CD4-positive, alpha-beta T cell treated with Interleukin-21 for 1 hour (primary cell): ENCODE data around the gene TMC1.
A peak's percentile ranks its signal among the peaks of the same experiment; 100 is the strongest.

Source experiments
- DNase-seq: peaks from one replicate; pipeline ENCODE4 v3.0.0-alpha.2; 2020

TMC1 gene

DNA sequence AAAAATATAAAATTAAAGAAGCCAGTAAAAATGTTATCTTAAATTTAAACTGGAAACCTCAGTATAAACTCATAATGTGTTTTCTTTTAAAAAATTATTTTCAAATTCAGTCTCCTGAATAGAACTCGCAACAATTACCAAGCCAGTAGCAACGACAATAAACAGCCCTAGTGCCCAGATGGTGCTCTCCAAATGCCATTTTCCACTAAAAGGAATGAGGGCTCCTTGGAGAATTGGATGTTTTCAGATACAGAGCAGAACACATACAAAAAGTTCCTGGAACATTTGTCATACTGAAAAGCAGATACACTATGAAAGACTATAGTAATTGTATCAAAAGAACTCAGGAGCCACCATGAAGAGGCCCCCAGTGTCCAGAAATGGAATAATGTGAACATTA lies 97.4 kb downstream of the TMC1 start:
- no peak for DNase-seq

DNA sequence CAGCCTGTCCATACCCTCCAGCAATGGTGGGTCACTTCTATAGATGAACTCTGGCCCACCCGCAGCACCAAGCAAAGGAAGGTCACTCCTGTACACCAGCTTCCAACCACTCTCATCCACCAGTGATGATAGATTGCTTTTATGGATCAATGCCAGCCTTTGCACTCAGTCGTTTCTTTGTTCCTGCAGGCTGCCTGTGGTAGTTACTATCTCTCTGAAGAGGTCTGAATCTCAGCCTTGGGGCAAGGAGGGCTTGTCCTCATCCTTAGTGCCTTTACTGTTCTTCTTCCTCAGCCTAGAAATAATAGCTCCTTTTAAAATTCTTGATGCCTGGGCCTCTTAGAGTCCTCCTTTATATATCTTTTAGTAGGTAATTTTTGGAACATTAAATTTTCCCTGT lies 100.8 kb downstream of the TMC1 start:
- DNase-seq, result no peak

DNA sequence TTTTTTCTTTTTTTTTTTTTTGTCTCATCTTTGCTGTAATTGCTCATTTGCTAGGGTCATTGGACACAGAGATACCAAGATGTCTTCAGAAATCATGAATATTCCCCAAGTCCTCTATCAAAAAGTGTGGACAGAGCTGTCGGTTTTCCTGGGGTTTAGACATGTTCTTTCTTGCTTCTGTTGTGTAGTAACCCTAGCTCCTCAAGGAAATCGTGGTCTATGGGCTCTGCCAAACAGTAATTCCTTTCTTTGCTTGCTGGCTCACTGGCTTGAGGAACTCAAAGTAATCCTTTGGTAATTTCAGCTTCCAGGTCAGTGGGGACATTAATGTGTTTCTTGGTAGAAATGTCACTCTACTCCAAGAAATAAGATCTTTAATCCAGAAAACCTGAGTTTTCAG lies 101.7 kb downstream of the TMC1 start:
- DNase-seq, result no peak

DNA sequence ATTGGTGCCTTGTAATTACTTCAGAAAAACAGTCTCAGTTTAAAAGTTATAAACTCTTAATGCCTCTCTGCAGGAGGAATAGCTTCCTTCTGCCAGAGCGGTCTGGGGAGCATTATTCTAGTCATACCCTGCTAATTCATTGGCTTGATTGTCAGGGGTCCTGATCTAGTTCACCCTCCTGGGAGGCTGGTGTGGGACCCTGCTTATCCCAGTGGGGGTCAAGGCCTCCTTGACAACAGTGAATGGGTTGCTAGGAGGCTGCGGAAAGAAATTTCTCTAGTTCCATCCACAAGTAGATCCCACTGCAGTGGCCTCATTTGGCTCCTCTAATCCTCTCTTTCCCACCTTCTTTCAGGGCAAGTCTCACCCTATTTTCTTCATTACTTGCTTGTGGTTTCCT lies 105.7 kb downstream of the TMC1 start:
- no peak for DNase-seq

DNA sequence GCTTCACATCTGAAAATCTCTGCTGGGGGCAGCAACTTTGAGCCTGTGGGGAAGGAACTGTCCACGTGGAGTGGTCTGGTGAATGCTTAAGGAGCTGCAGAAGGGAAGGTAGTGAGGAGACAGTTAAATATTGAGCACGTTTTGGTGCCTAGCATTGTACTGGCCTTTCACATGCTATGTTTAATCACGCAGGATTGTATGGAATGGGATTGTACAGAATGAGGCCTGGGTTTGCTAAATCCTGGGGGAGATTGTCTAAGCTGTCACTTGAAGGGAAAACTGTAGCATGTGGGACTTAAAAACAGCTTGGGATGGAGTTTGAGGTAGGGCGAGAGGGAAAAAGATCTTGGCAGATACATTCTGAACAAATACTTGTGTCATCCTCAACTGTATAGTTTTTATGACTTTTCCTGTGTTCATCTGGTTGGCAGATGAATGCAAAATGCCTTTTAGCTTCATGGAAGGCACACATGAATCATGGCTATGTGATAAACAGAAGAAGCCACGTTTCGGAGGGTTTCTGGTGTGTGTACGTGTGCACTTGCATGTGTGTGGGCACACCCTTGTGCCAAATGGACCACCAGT lies 106.6 kb downstream of the TMC1 start:
- DNase-seq, result no peak

DNA sequence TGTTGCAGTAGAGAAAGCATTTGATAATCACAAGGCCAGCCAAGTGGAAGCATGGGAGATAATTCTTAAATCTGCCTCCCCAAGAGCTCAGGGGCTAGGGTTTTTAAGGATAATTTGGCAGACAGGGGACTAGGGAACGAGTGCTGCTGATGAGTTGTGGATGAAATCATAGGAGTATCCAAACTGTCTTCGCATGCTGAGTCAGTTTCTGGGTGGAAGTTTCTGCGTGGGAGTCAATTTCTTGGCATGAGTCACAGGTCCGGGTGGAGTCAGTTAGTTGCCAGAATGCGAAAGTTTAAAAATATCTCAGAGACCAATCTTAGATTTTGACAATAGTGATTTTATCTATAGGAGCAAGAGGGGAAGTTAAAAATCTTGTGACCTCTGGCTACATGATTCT lies 112.6 kb downstream of the TMC1 start:
- DNase-seq, result no peak

DNA sequence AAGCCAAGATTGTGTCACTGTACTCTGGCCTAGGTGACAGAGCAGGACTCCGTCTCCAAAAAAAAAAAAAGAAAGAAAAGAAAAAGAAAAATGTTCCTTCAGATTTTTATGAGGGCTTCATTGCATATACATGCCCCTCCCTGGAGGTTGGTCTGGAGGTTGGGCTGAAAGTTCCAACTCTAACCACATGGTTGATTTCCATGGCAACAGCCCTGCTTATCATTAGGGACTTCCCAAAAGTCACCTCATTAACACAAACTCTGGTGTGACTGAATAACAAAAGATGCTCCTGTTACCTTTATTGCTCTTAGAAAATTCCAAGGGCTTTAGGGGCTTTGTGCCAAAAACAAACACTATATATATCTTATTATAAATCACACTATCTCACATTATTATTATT lies 113.8 kb downstream of the TMC1 start:
- peak; percentile 26 for DNase-seq

DNA sequence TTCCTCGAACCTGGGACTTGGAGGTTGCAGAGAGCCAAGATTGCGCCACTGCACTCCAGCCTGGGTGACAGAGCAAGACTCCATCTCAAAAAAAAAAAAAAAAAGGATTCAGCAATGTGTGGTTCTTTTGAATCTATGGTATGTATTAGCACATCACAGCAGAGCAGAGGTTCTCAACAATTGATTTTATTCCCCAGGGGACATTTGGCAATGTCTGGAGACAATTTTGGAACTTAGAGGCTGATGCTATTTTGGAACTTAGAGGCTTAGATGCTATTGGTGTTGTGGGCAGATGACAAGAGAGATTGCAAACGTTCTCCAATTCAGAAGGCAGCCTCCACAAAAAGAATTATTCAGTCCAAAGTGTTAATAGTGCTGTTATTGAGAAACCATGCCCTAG lies 115.2 kb downstream of the TMC1 start:
- DNase-seq, result no peak

DNA sequence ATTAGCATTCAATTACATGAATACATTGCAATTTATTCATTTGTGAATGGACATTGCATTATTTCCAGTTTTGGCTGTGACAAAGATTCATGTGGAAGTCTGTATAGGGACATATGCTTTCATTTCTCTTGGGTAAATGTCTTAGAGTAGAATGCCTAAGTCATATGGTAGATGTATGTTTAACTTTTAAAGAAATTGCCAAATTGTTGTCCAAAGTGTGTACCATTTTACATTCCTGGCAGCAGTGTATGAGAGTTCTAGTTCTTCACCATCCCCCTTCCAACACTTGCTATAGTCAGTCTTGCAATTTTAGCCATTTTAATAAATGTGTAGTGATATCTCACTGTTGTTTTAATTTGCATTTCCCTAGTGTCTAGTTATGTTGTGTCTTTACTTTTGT lies 122.2 kb downstream of the TMC1 start:
- DNase-seq, result no peak

DNA sequence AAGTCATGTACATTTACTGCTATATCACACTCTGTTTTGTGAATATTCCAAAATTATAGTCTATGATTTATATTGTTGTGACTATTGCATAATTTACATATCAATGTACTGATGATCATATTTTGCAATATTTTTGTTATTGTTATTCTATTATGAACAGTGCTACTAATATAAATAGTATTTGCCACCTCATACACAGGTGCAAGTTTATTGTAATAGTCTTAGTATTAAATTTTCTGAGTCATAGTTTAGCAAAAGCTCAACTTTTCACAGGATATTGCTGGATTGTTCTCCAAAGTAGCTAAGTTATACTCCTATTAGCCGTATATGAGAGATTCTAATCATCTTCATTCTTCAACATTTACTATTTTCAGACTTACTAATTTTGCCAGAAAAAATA lies 124.7 kb downstream of the TMC1 start:
- DNase-seq, result no peak

DNA sequence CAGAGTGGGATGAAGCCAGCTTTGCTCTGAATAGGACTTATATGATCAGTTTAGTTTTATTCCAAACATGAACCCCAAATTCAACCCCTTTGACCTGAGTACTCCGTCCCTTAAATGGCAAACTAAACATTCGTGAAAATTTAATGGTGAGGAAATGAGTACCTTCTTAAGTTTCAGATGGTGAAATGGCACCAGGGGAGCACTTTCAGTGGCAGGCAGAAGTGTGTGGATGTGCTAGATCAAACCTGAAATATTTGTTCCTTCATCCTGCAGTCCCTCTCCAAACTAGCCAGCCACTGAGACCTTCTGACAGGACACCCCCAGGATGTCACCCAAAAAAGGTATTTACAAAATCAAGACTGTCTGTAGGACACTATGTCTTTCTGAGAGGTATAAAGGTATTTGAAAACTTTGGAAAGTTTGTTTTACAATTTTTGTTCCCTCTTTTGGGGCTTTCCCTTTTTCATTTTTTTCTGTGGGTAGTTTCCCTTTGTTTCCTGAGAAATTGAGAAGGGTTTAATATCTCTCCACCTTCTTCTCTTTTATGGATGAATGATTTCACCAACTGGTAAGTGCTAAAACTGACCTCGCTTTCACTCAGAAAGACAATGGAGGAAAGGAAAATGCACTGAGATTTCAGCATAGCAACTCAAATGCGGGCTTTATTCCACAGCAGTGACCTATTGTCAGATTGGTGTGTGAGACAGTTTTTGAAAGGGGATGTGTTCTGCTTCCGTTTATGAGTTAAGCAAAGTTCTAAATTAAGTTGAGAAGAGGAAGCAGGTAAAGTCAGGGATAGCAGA lies 127.1 kb downstream of the TMC1 start:
- DNase-seq, result no peak

DNA sequence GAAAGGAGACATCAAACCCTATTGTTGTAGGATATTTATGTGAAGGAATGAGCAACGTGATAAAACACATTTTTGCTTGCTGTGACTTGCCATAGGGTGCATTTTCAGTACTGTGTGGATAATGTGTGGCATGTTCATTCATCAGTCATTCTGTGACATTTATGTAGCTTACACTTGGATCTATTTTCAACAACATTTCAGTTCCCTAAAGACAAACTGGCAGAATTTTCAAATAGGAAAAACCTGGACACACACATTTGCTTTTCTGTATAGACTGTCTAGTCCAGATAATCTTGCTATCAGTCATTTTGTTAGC lies 127.7 kb downstream of the TMC1 start:
- no peak for DNase-seq

DNA sequence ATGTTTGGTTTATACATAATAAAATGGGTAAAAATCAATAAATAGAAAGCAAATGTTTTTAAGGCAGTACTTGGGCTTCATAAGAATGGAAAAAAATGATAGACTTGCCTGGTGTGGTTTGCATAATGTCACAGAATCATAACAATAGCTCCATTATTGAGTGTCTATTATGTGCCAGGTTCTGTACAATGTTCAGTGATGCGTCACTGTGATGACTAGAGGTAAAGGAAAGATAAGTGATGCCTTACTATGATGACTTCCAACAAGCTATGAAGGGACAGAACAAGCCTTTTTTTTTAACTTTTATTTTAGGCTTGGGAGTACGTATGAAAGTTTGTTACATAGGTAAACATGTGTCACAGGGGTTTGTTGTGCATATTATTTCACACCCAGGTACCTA lies 128.8 kb downstream of the TMC1 start:
- no peak for DNase-seq

DNA sequence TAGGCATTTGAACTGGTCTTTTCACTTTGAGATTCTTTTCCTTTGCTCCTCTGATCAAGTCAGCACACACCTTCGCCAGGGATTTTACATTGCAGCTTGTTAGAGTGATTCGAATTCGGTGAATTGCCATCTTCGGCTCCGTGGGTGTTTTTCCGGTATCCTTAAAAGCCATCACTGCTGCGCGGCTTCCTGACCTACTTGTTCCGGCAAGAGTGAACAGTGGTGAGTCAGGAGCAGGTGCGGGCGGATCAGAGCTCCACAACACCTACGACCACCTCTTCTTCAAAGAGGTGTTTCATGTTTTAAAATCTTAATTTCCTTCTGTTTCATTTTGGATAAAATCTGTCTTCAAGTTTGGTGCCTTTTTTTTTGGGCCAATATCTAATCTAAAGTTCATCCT lies 134.6 kb downstream of the TMC1 start:
- DNase-seq, result no peak

DNA sequence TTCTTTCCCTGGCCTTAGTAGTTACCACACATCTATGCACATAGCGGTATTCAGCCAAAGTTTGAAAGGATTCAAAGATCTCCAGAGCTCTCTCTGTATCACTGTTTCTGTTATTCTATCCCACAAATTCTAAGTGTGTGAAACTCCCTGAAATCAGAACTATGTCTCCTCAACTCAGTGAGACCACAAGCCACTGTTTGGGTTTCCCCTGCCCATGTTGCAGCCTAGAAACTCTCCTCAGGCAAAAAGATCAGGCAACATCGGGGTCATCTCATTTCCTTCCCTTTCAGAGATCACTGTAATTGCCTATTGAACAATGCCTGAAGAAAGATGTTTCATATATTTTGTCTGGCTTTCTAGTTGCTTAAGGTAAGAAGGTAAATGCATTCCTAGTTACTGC lies 135.6 kb downstream of the TMC1 start:
- DNase-seq, result no peak

DNA sequence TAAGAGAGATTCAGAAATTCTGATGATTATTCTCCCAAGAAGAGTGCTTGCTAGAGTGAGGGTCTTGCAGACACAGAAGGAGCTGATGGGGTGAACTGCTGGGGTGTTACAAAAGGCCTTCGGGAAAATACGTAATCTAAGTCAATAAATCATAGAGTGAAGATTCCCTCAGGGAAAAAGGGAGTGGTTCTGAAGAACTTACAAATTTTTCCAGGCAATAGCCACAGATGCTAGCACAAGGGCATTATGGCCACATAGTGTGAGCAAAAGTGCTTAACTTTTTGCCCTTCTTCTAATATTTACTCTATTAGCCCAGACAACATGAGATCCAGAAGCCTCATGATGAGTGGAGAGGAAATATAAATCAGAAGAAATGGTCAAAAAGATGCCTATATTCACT lies 137.3 kb downstream of the TMC1 start:
- no peak for DNase-seq

DNA sequence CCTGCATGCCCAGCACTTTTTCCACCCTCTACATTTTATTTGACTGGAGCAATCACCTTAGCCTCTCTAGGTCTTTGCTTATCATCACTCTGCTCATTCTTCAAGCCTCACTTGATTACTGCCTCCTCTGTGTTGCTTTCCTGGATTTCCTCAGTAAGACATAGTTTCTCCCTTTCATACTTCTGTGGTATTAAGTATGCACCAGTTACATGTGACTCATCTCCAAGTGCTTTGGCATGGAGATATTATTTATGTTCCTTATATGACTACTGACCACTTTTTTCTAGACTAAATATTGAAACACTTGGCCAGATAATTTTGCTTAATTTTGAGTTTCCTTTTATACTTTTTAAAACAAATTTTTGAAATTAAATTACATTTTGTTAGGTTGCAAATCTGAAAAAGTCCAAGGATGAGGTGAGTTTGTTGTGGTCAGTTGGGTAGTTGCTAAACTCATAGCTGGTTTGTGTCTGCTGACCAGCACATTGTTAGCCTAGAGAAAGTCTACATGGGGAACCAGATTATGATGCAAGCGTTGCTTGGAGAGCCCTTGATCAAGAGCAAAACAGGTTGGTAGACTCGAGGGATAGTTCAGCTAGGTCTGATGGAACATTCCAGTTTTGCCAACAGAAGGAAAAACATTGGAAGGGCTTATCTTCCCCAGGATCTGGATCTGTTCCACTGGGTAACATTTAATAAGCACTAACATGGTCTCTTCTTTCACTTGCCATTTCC lies 140.2 kb downstream of the TMC1 start:
- no peak for DNase-seq

DNA sequence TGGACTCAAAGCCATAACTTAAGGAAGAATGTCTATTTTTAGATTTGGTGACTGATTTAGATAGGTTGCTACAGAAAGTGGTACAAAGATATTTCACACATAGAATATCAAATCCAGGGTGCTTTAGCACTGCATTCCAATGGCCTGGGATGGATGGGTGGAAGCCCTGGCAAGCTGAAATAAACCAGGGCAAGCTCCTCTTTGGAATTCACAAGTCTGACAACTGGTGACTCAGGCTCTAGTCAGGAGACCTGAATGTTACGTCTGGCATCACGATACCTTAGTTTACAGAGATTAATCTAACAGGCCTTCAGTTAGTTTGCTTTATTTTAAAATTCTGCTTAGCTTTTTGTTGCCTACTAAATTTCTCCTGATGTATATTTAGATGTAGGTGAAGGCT lies 144.0 kb downstream of the TMC1 start:
- no peak for DNase-seq

DNA sequence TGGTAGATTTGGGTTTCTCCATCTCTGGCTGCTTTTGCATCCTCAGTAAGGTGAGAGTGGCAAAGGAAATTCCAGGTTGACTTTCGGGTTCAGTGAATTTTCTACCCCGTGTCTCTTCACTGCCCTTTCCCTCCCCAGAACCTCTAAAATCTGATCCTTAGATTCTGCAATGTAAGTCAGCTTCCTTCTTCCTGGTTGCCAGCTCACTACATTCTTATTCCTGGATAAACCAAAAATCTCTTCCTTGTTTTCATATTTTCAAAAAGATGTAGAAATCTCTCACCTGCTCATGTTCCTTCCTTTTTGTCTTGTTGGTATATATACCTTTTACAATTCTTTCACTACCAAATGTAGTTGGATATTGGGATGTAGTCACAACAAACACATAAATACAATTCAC lies 145.8 kb downstream of the TMC1 start:
- DNase-seq, result no peak

DNA sequence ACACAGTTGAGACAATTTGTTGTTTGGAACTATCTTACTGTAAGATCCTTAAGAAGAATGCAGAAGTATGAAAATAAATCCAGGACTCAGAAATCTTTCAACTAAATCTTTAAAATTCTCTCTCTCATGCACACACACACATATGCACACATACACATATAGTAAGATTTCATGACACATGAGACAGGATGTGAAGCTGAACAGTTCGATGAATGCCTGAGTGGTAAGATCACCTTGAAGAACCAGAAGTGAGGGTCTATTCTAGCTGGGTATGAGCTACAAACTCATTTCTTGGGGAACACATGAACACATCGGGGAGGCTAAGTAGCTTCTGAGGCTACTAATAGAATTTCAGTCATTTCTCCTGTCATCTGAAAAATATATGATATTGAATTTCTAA lies 153.6 kb downstream of the TMC1 start:
- no peak for DNase-seq

DNA sequence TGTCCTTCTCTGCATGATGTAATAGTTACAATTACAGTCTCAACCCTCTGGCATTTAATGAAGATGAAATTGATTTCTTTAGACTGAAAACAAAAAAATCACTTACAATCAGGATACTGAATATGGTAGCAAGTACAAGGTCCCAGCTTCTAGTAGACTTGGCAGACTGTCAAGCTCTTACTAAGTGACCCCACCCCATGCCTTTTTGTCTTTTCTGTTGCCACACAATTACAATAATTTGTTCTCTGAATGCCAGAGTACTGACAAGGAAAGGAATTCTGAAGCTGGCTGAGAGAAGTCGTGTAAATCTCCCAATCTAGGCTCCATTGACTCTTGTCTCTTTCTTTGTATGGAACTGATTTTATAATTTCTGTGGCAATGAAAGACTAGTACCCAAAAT lies 154.2 kb downstream of the TMC1 start:
- no peak for DNase-seq

DNA sequence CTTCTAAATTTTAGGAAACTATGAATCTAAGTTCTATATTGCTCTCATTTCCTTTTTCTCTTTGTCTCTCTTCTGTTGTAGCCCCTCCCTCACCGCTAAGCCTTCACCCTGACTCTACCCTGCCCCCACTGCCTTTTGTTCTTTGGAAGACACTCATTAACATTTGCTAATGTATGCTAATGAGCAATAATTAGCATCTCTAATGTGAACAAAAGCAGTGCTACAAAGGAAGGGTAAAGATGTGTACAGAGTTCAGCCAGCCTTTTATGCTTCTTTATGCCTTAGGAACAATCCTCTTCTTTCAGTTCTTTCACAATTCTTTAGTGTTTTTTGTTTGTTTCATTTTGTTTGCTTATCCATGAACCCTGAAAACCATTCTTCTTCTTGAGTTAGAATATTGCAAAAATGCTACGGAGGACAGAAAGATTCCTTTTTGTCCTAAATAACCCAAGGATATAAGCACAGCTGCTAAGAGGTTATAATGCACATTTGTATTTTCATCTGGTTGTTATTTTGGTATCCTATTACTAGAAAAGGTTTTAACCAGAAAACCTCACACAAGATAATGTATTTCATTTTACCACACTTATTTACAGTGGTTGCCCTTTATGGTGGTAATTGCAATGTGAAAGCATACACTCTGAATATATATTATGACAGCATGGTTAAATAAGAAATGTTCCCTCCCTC lies 159.3 kb downstream of the TMC1 start:
- DNase-seq, result no peak

DNA sequence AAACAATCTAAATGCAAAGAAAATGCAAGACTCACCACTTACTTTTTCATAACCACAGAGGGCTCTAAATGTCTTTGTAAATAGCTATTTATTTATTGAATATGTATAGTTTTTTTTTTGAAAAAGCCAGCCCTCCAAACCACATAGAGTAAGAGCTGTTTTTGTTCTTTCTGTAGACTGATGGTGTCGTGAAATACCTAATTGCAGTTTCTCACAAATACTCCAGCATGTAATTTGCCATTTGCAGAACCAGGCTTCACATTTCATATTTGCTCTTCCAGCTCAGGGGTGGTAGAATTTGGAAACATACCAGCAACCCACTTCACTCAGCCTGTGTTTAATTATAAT lies 159.8 kb downstream of the TMC1 start:
- DNase-seq, result no peak

DNA sequence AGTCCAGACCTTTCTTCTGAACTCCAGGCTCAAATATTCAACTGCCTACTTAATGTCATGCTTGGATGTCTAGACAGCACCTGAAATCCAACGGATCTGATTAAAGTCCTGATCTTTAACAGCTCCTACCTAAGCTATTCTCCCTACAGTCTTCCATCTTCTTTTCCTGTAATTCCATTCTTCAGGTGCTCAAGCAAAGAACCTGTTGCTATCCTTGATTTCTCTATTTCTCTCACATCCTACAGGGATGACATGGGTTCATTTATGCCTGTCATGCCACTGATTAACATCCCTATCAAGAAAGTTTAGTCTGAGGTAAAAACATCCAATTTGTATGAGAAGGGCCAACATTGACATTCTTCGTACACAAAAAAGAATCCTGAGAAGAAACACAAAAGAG lies 163.2 kb downstream of the TMC1 start:
- no peak for DNase-seq
